GM21528 (cell line): Measurements from ENCODE around the gene LEPR.

Source experiments
- ATAC-seq: cut with Tn5 transposase; IDR thresholded peaks from one replicate; pipeline ENCODE4 v1.9.1; 2021; ENCODE audit warnings: mild to moderate bottlenecking, moderate library complexity; ENCODE audit not compliant: unreplicated experiment, low FRiP score

The LEPR gene

DNA sequence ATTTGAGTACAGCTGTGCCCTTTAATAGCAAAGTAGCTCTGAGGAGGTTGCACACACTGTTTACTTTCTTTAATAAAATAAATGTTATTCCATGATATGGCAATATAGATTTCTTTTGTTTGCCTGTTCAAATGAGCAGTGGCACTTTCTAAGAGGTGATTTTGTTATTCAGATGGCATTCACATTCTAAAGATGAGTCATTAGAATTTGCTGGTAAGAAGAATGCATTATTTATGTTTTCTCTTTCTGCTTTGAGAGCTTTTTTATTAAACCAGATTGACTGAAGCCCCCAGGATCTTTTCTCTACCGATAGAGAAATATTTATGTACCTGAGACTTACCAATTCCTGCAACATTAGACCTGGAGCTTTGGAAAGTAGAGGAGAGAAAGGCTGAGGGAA, 11.2 kb upstream of the LEPR start:
- ATAC-seq, result no peak

- no peak for ATAC-seq
Observed at GRCh38 chr1:65409816-65410326, 10.6 kb upstream of the LEPR start.

DNA sequence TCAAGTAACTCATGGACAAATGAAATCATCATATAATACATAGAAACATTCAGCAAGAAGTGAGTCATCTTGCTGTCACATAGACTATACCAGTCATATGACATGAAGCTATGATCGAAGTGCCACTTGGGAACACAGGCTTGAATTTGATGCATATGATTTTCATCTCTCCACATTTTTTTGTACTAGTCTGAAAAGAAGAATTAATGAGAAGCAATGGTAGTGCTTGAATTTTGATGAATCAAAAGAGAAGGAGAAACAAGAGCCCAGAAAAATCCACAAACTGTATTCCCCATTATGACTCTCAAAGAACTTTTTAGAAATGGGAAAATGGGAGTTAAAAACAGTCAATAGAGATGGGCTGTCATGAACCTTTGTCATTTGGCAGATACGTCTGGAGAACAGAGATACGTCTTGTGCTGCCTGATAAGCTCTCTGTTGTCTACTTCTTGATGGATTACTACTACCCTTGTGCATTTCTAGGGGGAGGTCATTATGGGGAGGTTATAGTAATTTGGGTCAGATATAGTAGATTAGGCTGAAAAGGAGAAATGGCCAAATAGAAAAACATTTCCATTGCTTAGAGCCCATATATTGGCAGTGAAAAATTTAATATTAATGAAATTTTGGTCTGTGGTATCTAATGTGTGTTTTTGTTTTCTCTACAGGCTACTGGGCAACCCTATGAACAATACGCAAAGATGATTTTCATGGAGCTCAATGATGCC, 8.0 kb upstream of the LEPR start:
- no peak for ATAC-seq

GRCh38 chr1:65412984-65413375, 7.5 kb upstream of the LEPR start:
- ATAC-seq, result no peak

DNA sequence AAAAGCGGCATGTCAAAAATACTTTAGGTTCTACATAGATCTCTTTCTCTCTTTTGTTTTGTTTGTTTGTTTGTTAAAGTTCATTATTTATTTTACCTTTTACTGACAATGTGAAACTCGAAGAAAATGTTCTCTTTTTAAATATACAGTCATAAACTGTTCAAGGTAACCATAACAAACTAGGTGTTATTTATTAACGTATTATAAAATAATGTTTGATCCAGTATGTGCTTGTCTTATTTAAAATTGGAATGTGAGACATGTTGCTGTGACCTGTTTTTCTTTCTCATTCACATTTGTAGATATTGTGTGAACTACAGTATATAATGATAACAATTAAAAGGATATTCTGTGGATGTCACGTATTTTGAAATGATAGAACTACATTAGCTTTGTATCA, 5.9 kb upstream of the LEPR start:
- no peak for ATAC-seq

DNA sequence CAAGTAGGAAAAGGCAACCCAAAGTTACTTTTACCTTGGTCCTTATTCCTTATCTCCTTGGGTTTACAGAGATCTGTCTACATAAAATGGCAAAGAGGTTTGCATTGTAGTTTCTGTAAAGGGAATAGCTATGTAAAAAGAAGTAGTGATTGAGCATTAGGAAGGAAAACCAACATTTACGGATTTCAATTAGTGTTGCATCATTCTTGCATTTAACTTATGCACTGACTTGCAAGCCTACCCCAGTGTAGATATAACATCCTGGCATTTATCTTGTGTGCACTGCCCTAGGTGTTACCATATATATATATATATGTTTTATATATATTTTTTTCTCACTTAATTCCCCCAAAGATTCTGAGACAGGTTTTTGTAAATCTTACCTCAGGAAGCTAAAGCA, 3.7 kb upstream of the LEPR start:
- ATAC-seq, result no peak

GRCh38 chr1:65417729-65418128, 2.7 kb upstream of the LEPR start:
- no peak for ATAC-seq

- ATAC-seq, result no peak
Observed at GRCh38 chr1:65418522-65419185, 1.8 kb upstream of the LEPR start.

DNA sequence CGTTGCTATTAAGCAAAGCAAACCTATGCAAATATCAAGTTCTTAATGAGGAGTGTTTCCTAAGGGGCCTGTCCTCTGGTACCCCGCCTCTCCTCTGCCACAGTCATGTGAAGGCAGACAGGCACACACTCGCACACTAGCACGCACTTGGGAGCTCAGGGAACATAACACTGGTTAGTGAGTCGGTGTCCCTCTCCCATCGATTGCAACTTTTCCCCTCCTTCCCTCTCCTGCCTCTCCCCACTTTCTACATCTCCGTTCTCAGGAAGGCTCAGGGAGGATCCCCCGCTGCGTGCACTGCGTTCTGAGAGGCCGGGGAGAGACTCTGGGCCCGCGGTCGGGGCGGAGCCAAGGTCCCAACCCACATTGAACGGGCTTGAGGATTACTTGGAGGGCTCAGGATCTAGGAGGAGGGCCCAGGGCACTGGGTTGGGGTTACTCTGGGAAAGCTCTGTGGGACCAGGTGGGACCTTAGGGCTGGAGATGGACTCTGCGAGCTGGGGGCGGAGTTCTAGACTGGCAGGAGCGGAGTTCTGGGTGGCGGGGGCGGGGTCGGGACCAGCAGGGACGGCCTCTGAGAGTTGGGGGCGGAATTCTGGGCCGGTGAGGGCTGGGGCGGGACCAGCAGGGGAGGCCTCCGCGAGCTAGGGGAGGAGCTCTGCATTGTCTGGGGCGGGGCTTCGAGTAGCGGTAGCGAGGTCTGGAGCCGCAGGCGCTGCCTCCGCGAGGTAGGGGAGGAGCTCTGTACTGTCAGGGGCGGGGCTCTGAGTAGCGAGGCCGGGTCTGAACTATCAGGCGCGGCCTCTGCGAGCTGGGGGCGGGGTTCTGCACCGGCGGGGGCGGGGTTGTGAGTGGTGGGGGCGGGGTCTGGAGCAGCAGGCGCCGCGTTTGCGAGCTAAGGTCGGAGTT, 533 bp upstream of the LEPR start:
- ATAC-seq, result peak; percentile 94

DNA sequence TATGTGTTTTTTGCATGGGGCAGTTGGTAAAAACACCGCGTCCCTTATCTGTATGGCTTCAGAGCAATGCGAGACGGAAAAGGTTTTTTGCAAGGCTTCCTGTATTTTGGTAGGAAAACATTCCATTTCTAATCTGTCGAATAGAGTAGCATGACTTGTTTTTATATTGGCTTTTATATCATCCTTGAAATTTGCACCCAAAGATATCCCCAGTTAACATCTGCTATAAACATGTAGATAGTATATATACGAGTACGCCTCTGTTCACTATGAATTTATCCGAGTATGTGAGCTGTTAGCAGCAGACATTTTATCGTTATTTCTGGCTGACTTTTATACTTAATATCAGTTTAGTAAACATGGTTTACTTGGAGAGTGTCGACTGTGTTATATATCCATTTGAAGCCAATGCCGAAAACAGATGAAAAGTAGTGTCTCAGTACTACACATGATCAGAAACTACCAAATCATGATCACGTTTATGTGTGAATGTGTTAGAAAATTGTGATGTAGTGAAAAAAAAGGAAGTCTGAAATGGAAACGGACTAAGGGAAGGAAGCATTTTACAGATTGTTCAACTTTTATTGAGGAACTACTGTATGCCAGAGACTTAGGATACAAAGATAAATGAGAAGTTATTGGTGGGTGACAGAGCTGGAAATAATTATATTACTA, 1.0 kb downstream of the LEPR start:
- no peak for ATAC-seq

DNA sequence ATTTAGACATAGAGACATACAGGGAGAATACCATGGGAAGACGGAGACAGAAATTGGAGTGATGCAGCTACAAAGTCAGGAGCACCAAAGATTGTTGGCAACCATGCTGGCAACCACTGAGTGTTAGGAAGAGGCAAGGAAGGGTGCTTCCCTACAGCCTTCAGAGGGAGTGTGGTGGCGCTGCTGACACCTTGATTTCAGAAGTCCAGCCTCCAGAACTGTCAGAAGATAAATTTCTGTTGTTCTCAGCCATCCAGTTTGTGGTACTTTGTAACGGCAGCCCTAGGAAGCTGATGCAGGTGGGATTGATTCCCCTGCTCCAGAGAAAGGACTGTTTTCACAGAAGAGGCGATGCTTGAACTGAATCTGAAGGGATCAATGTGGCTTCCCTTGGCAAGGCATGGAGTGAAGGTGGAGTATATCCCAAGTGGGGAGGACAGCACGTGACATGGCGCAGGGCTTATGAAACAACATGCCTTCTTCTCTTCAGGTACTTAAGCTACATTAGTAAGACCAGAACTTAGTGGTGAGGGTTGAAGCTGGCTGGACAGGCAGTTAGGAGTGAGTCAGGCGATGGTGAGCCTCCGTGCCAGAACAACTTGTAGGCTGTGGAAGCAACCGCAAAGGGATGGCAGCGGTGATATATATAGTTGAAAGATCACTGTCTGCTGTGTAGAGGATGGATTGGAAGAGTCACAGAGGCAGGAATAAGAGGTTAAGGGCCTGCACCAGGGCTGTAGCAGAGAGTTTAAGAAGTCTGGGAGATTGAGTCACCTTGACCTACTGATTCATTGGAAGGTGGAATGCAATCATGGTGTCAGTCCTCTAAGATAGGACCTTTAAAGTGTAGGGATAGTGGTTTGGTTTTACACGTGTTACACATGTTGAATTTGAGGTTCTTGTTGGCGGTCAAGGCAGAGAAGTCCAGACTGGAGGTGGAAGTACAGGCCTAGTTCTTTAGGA, 2.1 kb downstream of the LEPR start:
- no peak for ATAC-seq

GRCh38 chr1:65423884-65424572, 3.6 kb downstream of the LEPR start:
- no peak for ATAC-seq

- ATAC-seq, result no peak
Observed at GRCh38 chr1:65424573-65424889, 4.1 kb downstream of the LEPR start.

- no peak for ATAC-seq
Observed at GRCh38 chr1:65425006-65425405, 4.5 kb downstream of the LEPR start.

- ATAC-seq, result no peak
Observed at GRCh38 chr1:65425697-65426096, 5.2 kb downstream of the LEPR start.

GRCh38 chr1:65429078-65429477, 8.6 kb downstream of the LEPR start:
- ATAC-seq, result no peak

DNA sequence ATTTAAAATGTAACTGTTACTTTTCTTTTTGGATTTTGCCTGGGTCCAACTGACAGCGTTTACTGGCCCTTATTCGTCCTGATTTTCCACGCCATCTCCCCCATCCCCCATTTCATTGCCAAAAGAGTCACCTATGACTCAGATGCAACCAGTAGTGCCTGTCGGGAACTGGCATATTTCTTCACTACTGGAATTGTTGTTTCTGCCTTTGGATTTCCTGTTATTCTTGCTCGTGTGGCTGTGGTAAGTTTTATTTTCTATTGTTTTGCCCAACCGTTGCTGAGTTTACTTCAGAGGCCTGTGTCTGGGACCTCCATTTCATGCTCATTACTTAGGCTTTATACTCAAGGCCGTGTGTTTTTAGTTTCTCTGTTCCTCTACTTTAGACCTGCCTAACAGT, 9.3 kb downstream of the LEPR start:
- no peak for ATAC-seq

- no peak for ATAC-seq
Observed at GRCh38 chr1:65431111-65431705, 10.7 kb downstream of the LEPR start.

DNA sequence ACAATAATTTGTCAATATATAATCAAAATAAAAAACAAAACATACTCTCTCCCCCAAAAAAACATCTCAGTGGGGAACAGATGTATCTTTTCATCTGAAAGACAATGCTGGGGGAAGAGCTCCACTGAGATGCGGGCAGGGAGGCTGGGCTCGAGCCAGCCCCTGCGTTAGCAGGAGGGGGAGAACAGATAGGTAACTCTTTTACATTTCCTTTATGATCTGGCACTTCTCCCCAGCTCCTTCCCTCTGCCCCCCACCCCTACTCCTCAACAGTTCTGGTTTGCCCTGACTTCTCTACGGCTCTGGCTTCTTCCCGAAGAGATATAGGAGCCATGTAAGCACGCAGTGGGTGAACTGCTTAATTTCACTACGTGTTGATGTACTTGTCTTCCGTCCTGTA, 12.4 kb downstream of the LEPR start:
- ATAC-seq, result no peak
